ENCODE data around the gene ST3GAL5. TPM values are rescaled to one million over a fixed set of nuclear protein-coding genes. Genes with fewer than 3 reads are reported as not detected.

The ST3GAL5 gene
- total and polyA plus RNA-seq, 2 of the 8 experiments (the other 6 are each of a cell fraction or from before 2014, with no cell fraction given) = 1.9 to 4.5 TPM

DNA sequence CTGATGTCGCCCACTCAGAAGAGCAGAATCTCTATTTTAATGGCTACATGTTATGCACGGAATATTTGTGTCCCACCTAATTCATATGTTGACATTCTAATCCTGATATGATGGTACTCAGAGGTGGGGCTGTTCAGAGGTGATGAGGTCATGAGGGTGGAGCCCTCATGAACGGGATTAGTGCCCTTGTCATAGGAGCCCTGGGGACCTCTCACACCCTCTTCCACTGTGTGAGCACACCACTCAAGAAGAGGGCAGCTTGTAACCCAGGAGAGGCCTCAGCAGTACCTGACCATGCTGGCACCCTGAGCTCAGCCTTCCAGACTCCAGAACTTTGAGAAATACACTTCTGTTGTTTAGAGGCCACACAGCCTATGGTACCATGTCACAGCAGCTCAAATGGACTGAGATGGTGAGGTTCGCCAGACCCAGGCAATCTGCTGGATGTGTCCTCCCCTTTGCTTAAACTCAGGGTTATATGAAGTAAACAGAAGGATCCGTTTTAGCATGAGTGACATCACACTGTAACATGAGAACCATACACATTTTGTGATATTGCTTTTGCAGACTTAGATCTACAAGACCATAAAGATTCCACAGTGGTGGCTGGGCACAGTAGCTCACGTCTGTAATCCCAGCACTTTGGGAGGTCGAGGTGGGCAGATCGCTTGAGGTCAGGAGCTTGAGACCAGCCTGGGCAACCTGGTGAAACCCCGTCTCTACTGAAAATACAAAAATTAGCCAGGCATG is 86.3 kb downstream of the ST3GAL5 start:
- no peak overlapping the region for H3K14ac ChIP-seq (ENCODE audit: insufficient read length)
- no peak overlapping the region for H2BK5ac ChIP-seq (ENCODE audit: low read depth, low read length)
- no peak overlapping the region for H3K4me3 ChIP-seq (ENCODE audit: extremely low read depth in 1 of 4, insufficient read depth in 2 of 4, low read depth in 3 of 4, low read length in 4 of 4)
- no peaks in the 10 kb centered on the region for H4K20me1 ChIP-seq (replicated peaks in 1 of 2; ENCODE audit: control insufficient read depth in 1 of 2, insufficient read depth in 2 of 2, low read length in 2 of 2)
- H3K4me2 ChIP-seq (ENCODE audit: insufficient read depth in 1 of 2, low read depth in 2 of 2, low read length in 2 of 2) = no peak overlapping the region
- H2BK12ac ChIP-seq (ENCODE audit: low read depth, low read length) = no peak overlapping the region
- no peak overlapping the region for H4K91ac ChIP-seq (replicated peaks; ENCODE audit: insufficient read length, low read length)
- no peaks in the 10 kb centered on the region for H3K9me3 ChIP-seq (ENCODE audit: insufficient read depth in 2 of 2, low read depth in 1 of 2, low read length in 1 of 2)
- H3K9ac ChIP-seq (replicated peaks in 1 of 4; ENCODE audit: extremely low read depth in 1 of 4, low read depth in 3 of 4, low read length in 3 of 4) = no peak overlapping the region
- H3K79me2 ChIP-seq (ENCODE audit: control insufficient read depth in 1 of 2, insufficient read depth in 2 of 2, low read length in 2 of 2) = no peaks in the 10 kb centered on the region
- no peak overlapping the region for H3K4ac ChIP-seq (replicated peaks; ENCODE audit: insufficient read length, low read depth, low read length)
- no peak overlapping the region for H4K5ac ChIP-seq (ENCODE audit: insufficient read length, low read depth, low read length)
- DNase-seq (ENCODE audit: low read depth in 1 of 2, low spot score in 2 of 2) = no peak
- CTCF ChIA-PET (ENCODE audit: partially characterized antibody) = interaction anchor here (0.8 to 8.0 kb wide), 22 partner anchors 12 to 166 kb away, joined by 3 to 86 read pairs (median 5); no protein-coding TSS in a partner anchor
- H3K27me3 ChIP-seq (replicated peaks in 1 of 4; ENCODE audit: control insufficient read depth in 3 of 4, extremely low read depth in 1 of 4, insufficient read depth in 3 of 4, low read length in 3 of 4) = peaks cover 0 to 2% (median 0%) of the 10 kb centered on the region in 4 experiments; a peak in 1 of 7 replicates
- no peak overlapping the region for H4K8ac ChIP-seq (ENCODE audit: extremely low read depth, insufficient read depth, low read length)
- H2BK15ac ChIP-seq (ENCODE audit: low read length) = no peak overlapping the region
- H3K4me1 ChIP-seq (replicated peaks in 1 of 4; ENCODE audit: control insufficient read depth in 3 of 4, insufficient read depth in 4 of 4, low read length in 3 of 4) = no peaks in the 10 kb centered on the region
- H3K27ac ChIP-seq (ENCODE audit: low read depth, low read length) = no peak overlapping the region
- H3K18ac ChIP-seq (ENCODE audit: extremely low read depth, low read length) = no peak overlapping the region
- no peaks in the 10 kb centered on the region for H3K23me2 ChIP-seq (ENCODE audit: low read depth, low read length)
- H3K79me1 ChIP-seq (ENCODE audit: low read depth, low read length) = no peaks in the 10 kb centered on the region
- POLR2A ChIA-PET (ENCODE audit: partially characterized antibody) = interaction anchor here (1.1 to 1.9 kb wide), 2 partner anchors 36 to 58 kb away, joined by 3 to 4 read pairs; no protein-coding TSS in a partner anchor
- no peak overlapping the region for H2AFZ ChIP-seq (ENCODE audit: low read length)
- H2AK5ac ChIP-seq (ENCODE audit: low read depth, low read length) = no peak overlapping the region
- no peaks in the 10 kb centered on the region for H3K36me3 ChIP-seq (ENCODE audit: control insufficient read depth in 2 of 4, insufficient read depth in 4 of 4, low read length in 3 of 4)
- WGBS, 2 experiments (ENCODE audit: extremely low coverage in 1 of 2, insufficient coverage in 1 of 2, insufficient read length in 1 of 2, insufficient replicate concordance in 2 of 2, low coverage in 1 of 2, low lambda C conversion rate in 2 of 2, missing lambda C conversion rate in 1 of 2) = 73% methylated on average over 9 of the region's 9 CpGs; no CpG with 5 or more reads in 1 of the 2 experiments
- H3K23ac ChIP-seq (ENCODE audit: insufficient read length) = no peak overlapping the region
- H2BK20ac ChIP-seq (ENCODE audit: low read length) = no peak overlapping the region
- FAIRE-seq = no peak
- H3K56ac ChIP-seq (replicated peaks; ENCODE audit: insufficient read length, low read depth, low read length) = no peak overlapping the region
- H2BK120ac ChIP-seq (replicated peaks; ENCODE audit: low read depth, low read length) = no peak overlapping the region
- TF ChIP-seq TAF7 (optimal IDR thresholded peaks at IDR 0.05; ENCODE audit: borderline replicate concordance, low read depth, low read length) (no peak), GABPA (IDR thresholded peaks at IDR 0.05; ENCODE audit: borderline replicate concordance, insufficient read depth, low read length) (no peak), NANOG (IDR thresholded peaks at IDR 0.05; ENCODE audit: insufficient read depth, low read depth, low read length, poor library complexity, severe bottlenecking) (no peak)

All from H1 (cell line).